GM12878 (cell line): ENCODE data around the gene VSTM5. TPM values are rescaled to one million over a fixed set of nuclear protein-coding genes. Genes with fewer than 3 reads are reported as not detected.
A peak's percentile ranks its signal among the peaks of the same experiment; 100 is the strongest.

Experiments used
- ATAC-seq: fragments of 200-7000 bp; cut with Tn5 transposase; 3 replicates; pipeline ENCODE4 v1.9.1; 2020; ENCODE audit warnings: mild to moderate bottlenecking, moderate library complexity
- BruUV-seq: library from RNA; stranded (reverse); fragments of 400-500 nt; replicated peaks from 2 replicates; lab custom pipeline; 2021; lab: Mats Ljungman, UMichigan
- CTCF ChIA-PET: fragments of 300-600 bp; sonication (Branson Sonifier 250); formaldehyde crosslinking; extraction: SDS; loops from one replicate; lab custom pipeline; 2021; ENCODE audit warnings: inconsistent platforms; lab: Yijun Ruan, JAX
- POLR2A ChIA-PET: fragments of 350-600 bp; formaldehyde crosslinking; extraction: SDS; loops from one replicate; lab custom pipeline; 2021; ENCODE audit warnings: inconsistent platforms; lab: Charles Lee
- RAD21 ChIA-PET: fragments of 300-600 bp; sonication (Branson Sonifier 250); formaldehyde crosslinking; loops from one replicate; lab custom pipeline; 2023; ENCODE audit warnings: antibody characterized with exemption; ENCODE audit not compliant: unreplicated experiment; lab: Charles Lee
- SMC1A ChIA-PET: fragments of 300-600 bp; sonication (Branson Sonifier 250); formaldehyde crosslinking; loops from one replicate; lab custom pipeline; 2023; ENCODE audit not compliant: unreplicated experiment, uncharacterized antibody; lab: Charles Lee
- DNase-seq: peaks from one replicate; pipeline ENCODE4 v3.0.0-alpha.2; 2011; ENCODE audit warnings: low read depth, low spot score
- FAIRE-seq: peaks from 3 replicates; lab custom pipeline; 2011; peaks lifted over from hg19 to GRCh38; lab: Jason Lieb, UNC
- H2AFZ ChIP-seq: 2 replicates; pipeline ENCODE4 v1.6.0; 2011; ENCODE audit warnings: low read depth, low read length, control low read depth; ENCODE audit not compliant: control insufficient read depth
- H3K27ac ChIP-seq: 2 replicates; pipeline ENCODE4 v1.5.1; 2011; ENCODE audit warnings: control low read depth; ENCODE audit not compliant: control insufficient read depth, insufficient read depth
- H3K27me3 ChIP-seq, 2 experiments: replicated peaks in 1 of 2; 2 replicates each; pipeline versions ENCODE4 v1.6.0 to v1.6.1; 2011; ENCODE audit warnings: low read length in 1 of 2; ENCODE audit not compliant: control insufficient read depth in 2 of 2, insufficient read depth in 2 of 2
- H3K36me3 ChIP-seq, 2 experiments: 2 replicates each; pipeline ENCODE4 v1.5.1; 2011; ENCODE audit warnings: low read length in 1 of 2; ENCODE audit not compliant: control insufficient read depth in 2 of 2, insufficient read depth in 2 of 2
- H3K4me1 ChIP-seq: 2 replicates; pipeline ENCODE4 v1.6.1; 2011; ENCODE audit warnings: mild to moderate bottlenecking, low read length, moderate library complexity, mixed read lengths; ENCODE audit not compliant: control insufficient read depth, insufficient read depth
- H3K4me2 ChIP-seq: 2 replicates; pipeline ENCODE4 v1.6.0; 2011; ENCODE audit warnings: control low read depth; ENCODE audit not compliant: control insufficient read depth, insufficient read depth
- H3K4me3 ChIP-seq: fragments of 200-600 bp; sonication (generic); 2 replicates; pipeline ENCODE4 v1.5.1; 2016
- H3K79me2 ChIP-seq: 2 replicates; pipeline ENCODE4 v1.6.0; 2011; ENCODE audit warnings: low read length; ENCODE audit not compliant: control insufficient read depth, insufficient read depth
- H3K9ac ChIP-seq: 2 replicates; pipeline ENCODE4 v1.8.0; 2011; ENCODE audit warnings: low read length, control low read depth, mixed read lengths; ENCODE audit not compliant: control insufficient read depth, insufficient read depth
- H3K9me3 ChIP-seq: replicated peaks from 3 replicates; pipeline ENCODE4 v1.5.1; 2011; ENCODE audit warnings: mild to moderate bottlenecking, low read length; ENCODE audit not compliant: control insufficient read depth, insufficient read depth
- H4K20me1 ChIP-seq: 2 replicates; pipeline ENCODE4 v1.6.0; 2011; ENCODE audit not compliant: control insufficient read depth, insufficient read depth
- BHLHE40 ChIP-seq, 2 experiments: fragments of 450-650 bp in 1 of 2; IDR thresholded peaks; 2 replicates each; pipeline ENCODE4 v1.6.1; 2011 to 2017; ENCODE audit warnings: low read depth in 2 of 2, borderline replicate concordance in 1 of 2, improper control_type of control experiment in 1 of 2, low read length in 1 of 2, mild to moderate bottlenecking in 1 of 2
- CBFB ChIP-seq: IDR thresholded peaks from 2 replicates; pipeline ENCODE4 v1.6.1; 2016; ENCODE audit warnings: antibody characterized with exemption, low read depth
- CREM ChIP-seq: IDR thresholded peaks from 2 replicates; pipeline ENCODE4 v1.6.1; 2014; ENCODE audit warnings: antibody characterized with exemption, low read depth
- ELK1 ChIP-seq: IDR thresholded peaks from 2 replicates; pipeline ENCODE4 v1.6.1; 2012; ENCODE audit warnings: low read depth, low read length, improper control_type of control experiment
- FOXM1 ChIP-seq: IDR thresholded peaks from 2 replicates; pipeline ENCODE4 v1.6.1; 2012; ENCODE audit warnings: low read depth, mild to moderate bottlenecking, inconsistent platforms, low read length, moderate library complexity
- IKZF2 ChIP-seq, 2 experiments: fragments of 450-650 bp; IDR thresholded peaks; 2 replicates each; pipeline ENCODE4 v1.6.1; 2017; ENCODE audit warnings: mild to moderate bottlenecking in 2 of 2, moderate library complexity in 2 of 2
- IRF4 ChIP-seq: IDR thresholded peaks from 2 replicates; pipeline ENCODE4 v1.6.1; 2011; ENCODE audit warnings: low read depth, low read length
- LARP7 ChIP-seq: fragments of 450-650 bp; IDR thresholded peaks from 2 replicates; pipeline ENCODE4 v1.6.1; 2017; ENCODE audit warnings: mild to moderate bottlenecking
- MTA3 ChIP-seq: IDR thresholded peaks from 2 replicates; pipeline ENCODE4 v1.6.1; 2012; ENCODE audit warnings: low read length, inconsistent platforms, borderline replicate concordance
- MYC ChIP-seq: IDR thresholded peaks from 2 replicates; pipeline ENCODE4 v1.6.1; 2011; ENCODE audit warnings: mild to moderate bottlenecking, low read length, moderate library complexity, inconsistent platforms; ENCODE audit not compliant: insufficient read depth, insufficient replicate concordance, insufficient read length, severe bottlenecking
- NBN ChIP-seq: fragments of 450-650 bp; IDR thresholded peaks from 2 replicates; pipeline ENCODE4 v1.6.1; 2016
- RAD51 ChIP-seq: fragments of 450-650 bp; IDR thresholded peaks from 2 replicates; pipeline ENCODE4 v1.6.1; 2016; ENCODE audit warnings: moderate library complexity, mild to moderate bottlenecking, inconsistent platforms
- STAT3 ChIP-seq: IDR thresholded peaks from 2 replicates; pipeline ENCODE4 v1.6.1; 2011; ENCODE audit warnings: low read depth, low read length, improper control_type of control experiment
- ZBTB4 ChIP-seq: fragments of 450-650 bp; formaldehyde crosslinking; IDR thresholded peaks from 2 replicates; pipeline ENCODE4 v1.4.0; 2022; ENCODE audit warnings: mild to moderate bottlenecking, moderate library complexity
- WGBS: methylation state at CpG from one replicate; pipeline ENCODE4 v1.1.6; 2016; ENCODE audit warnings: low lambda C conversion rate; ENCODE audit not compliant: insufficient replicate concordance, insufficient coverage; ENCODE audit errors: missing lambda C conversion rate; 5-methylcytosine and 5-hydroxymethylcytosine counted together
- in situ Hi-C: fragments of 300-500 bp; cut with MboI; formaldehyde crosslinking; loops from 9 replicates; pipeline ENCODE4 v1.14.3; 2018; ENCODE audit warnings: mixed read lengths
- intact Hi-C: fragments of 100-400 bp; cut with micrococcal nuclease; formaldehyde crosslinking; loops from one replicate; pipeline ENCODE4 v1.14.2; 2022; ENCODE audit not compliant: unreplicated experiment
- polyA plus RNA-seq, 11 experiments: library from polyadenylated mRNA; depleted of rRNA in 4 of 11; unstranded in 6 of 11; stranded (reverse) in 5 of 11; fragments of >200 nt; fragmentation: Nextera tagmentation in 4 of 11; fragmentation: Illumina TruSeq in 1 of 11; extraction: Ambion mirVana in 4 of 11; extraction: Trizol in 1 of 11; gene quantifications; 1 replicate in 1 of 11; 2 replicates in 10 of 11; pipeline versions ENCODE4 v1.2.1 to v1.2.3, GENCODE V29; 2011 to 2016; ENCODE audit warnings: inconsistent platforms in 2 of 11, missing spikeins in 2 of 11, low read depth in 1 of 11
- total RNA-seq, 4 experiments: library from RNA; depleted of rRNA in 3 of 4; stranded (reverse); fragments of >200 nt in 3 of 4; fragmentation: Illumina TruSeq in 1 of 4; extraction: Trizol in 1 of 4; gene quantifications; 2 replicates each; pipeline versions ENCODE4 v1.2.1 to v1.2.3, GENCODE V29; 2013 to 2021

The VSTM5 gene
- total and polyA plus RNA-seq, 10 of the 15 experiments (the other 5 are each of a cell fraction or from before 2014, with no cell fraction given): not detected

DNA sequence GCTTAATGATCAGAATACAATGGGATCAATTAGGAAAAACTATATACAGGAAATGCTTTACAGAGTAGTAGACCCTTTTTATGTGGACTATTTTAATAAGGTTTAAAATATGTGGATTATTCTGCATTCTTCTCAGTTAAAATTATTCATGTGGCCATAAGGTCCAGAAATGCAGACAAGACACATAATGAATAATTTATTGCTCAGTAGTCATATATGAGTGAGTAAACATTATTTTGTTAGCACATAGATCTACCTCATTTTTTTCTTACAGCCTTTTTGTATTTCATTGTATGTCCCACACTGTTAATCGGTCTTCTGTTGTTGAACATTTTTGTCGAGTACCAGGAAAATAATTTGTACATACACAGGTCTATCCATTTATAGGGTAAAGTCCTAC is 45.5 kb downstream of the VSTM5 start:
- Histone ChIP-seq H4K20me1 (no peaks in the 10 kb centered on the region), H3K79me2 (no peaks in the 10 kb centered on the region), H3K4me1 (no peaks in the 10 kb centered on the region), H3K36me3 (peaks cover 10 to 40% of the 10 kb centered on the region in 2 experiments), H3K27ac (no peak overlapping the region), H3K4me3 (no peak overlapping the region), H3K9me3 (no peaks in the 10 kb centered on the region), H3K9ac (no peak overlapping the region), H3K27me3 (no peaks in the 10 kb centered on the region), H2AFZ (no peak overlapping the region), H3K4me2 (no peak overlapping the region)
- POLR2A ChIA-PET: no interaction called here
- BruUV-seq: TSS peak; percentile 11
- 100% methylated on average over 2 of the region's 2 CpGs for WGBS
- no peak for FAIRE-seq
- in situ Hi-C loops (no loop called here), intact Hi-C loops (no loop called here)
- SMC1A ChIA-PET: no interaction called here
- RAD21 ChIA-PET: no interaction called here
- no peak for TF ChIP-seq STAT3
- no peak for TF ChIP-seq CBFB
- no peak for TF ChIP-seq LARP7
- TF ChIP-seq RAD51: no peak
- TF ChIP-seq ELK1: no peak
- no peak for TF ChIP-seq ZBTB4
- no peak for TF ChIP-seq CREM
- TF ChIP-seq BHLHE40 (IDR thresholded peaks at IDR 0.05; ENCODE audit: borderline replicate concordance in 1 of 2, low read depth in 2 of 2, low read length in 1 of 2): no peak
- TF ChIP-seq IKZF2 (IDR thresholded peaks at IDR 0.05): no peak
- no peak for TF ChIP-seq IRF4
- no peak for TF ChIP-seq MYC
- TF ChIP-seq NBN: no peak
- no peak for TF ChIP-seq FOXM1
- no peak for TF ChIP-seq MTA3
- TF ChIP-seq, all 136 proteins: peak for 0
- CTCF ChIA-PET: no interaction called here
- DNase-seq: no peak
- ATAC-seq: no peak
